HepG2 (cell line): ENCODE measurements around the gene CACNA1D. TPM values are rescaled to one million over a fixed set of nuclear protein-coding genes. Genes with fewer than 3 reads are reported as not detected.

Experiments
- ATAC-seq: fragments of 200-7000 bp; cut with Tn5 transposase; 3 replicates; pipeline ENCODE4 v1.9.1; 2020; ENCODE audit warnings: mild to moderate bottlenecking, moderate library complexity
- BruUV-seq: library from RNA; stranded (reverse); fragments of 400-500 nt; replicated peaks from 2 replicates; lab custom pipeline; 2021; lab: Mats Ljungman, UMichigan
- CTCF ChIA-PET: fragments of 300-600 bp; formaldehyde crosslinking; extraction: SDS; loops from one replicate; lab custom pipeline; 2021; ENCODE audit warnings: low total read pairs, inconsistent platforms, low intra/inter-chr PET ratio; lab: Yijun Ruan, JAX
- POLR2A ChIA-PET: fragments of 350-600 bp; sonication (Branson Sonifier 250); formaldehyde crosslinking; loops from one replicate; lab custom pipeline; 2020; ENCODE audit warnings: antibody characterized with exemption, inconsistent platforms; lab: Yijun Ruan, JAX
- DNase-seq: peaks from one replicate; pipeline ENCODE4 v3.0.0-alpha.2; 2015; ENCODE audit warnings: low spot score
- FAIRE-seq: peaks from 3 replicates; lab custom pipeline; 2011; peaks lifted over from hg19 to GRCh38; lab: Jason Lieb, UNC
- H2AFZ ChIP-seq: one replicate; pipeline ENCODE4 v1.6.1; 2011; ENCODE audit warnings: low read length, inconsistent platforms
- H3K27ac ChIP-seq: fragments of 300-600 bp; 3 replicates; pipeline ENCODE4 v1.8.0; 2011; ENCODE audit warnings: mixed run types, mild to moderate bottlenecking, mixed read lengths, low read length, inconsistent platforms; ENCODE audit not compliant: insufficient read depth; ENCODE audit errors: extremely low read length
- H3K27me3 ChIP-seq, 2 experiments: fragments of 200-600 bp in 1 of 2; 2 replicates in 1 of 2; 3 replicates in 1 of 2; pipeline versions ENCODE4 v1.6.0 to v1.8.0; 2011; ENCODE audit warnings: low read length in 2 of 2, mild to moderate bottlenecking in 2 of 2, moderate library complexity in 2 of 2, inconsistent platforms in 1 of 2; ENCODE audit not compliant: insufficient read depth in 2 of 2, control insufficient read depth in 1 of 2
- H3K36me3 ChIP-seq, 2 experiments: fragments of 200-600 bp in 1 of 2; replicated peaks in 1 of 2; 2 replicates in 1 of 2; 3 replicates in 1 of 2; pipeline versions ENCODE4 v1.5.1 to v1.8.0; 2011; ENCODE audit warnings: low read length in 2 of 2, inconsistent platforms in 1 of 2; ENCODE audit not compliant: insufficient read depth in 2 of 2, control insufficient read depth in 1 of 2
- H3K4me1 ChIP-seq: 2 replicates; pipeline ENCODE4 v1.5.1; 2012; ENCODE audit warnings: low read length, inconsistent platforms; ENCODE audit not compliant: insufficient read depth
- H3K4me2 ChIP-seq: 2 replicates; pipeline ENCODE4 v1.6.0; 2011; ENCODE audit warnings: low read depth, low read length, inconsistent platforms
- H3K4me3 ChIP-seq, 3 experiments: fragments of 200-600 bp in 1 of 3; sonication (generic), shearing (Covaris generic) in 1 of 3; replicated peaks in 1 of 3; 2 replicates each; pipeline ENCODE4 v1.5.1; 2011 to 2016; ENCODE audit warnings: low read length in 3 of 3, inconsistent platforms in 2 of 3, low read depth in 2 of 3, mild to moderate bottlenecking in 2 of 3, control low read depth in 1 of 3, mixed read lengths in 1 of 3; ENCODE audit not compliant: insufficient read depth in 1 of 3
- H3K79me2 ChIP-seq: one replicate; pipeline ENCODE4 v1.6.1; 2011; ENCODE audit warnings: low read length, inconsistent platforms; ENCODE audit not compliant: insufficient read depth
- H3K9ac ChIP-seq: 2 replicates; pipeline ENCODE4 v1.6.0; 2011; ENCODE audit warnings: mild to moderate bottlenecking, low read depth, low read length, inconsistent platforms; ENCODE audit not compliant: insufficient read depth
- H3K9me3 ChIP-seq: 2 replicates; pipeline ENCODE4 v1.5.1; 2012; ENCODE audit warnings: mild to moderate bottlenecking, low read length
- H4K20me1 ChIP-seq: 2 replicates; pipeline ENCODE4 v1.6.0; 2011; ENCODE audit warnings: inconsistent platforms, mild to moderate bottlenecking, low read length, moderate library complexity; ENCODE audit not compliant: insufficient read depth
- KMT2B ChIP-seq: IDR thresholded peaks from 2 replicates; pipeline ENCODE4 v1.6.1; 2016; ENCODE audit warnings: missing genetic modification reagents, missing compliant biosample characterization
- PAWR ChIP-seq: sonication (generic); formaldehyde crosslinking; IDR thresholded peaks from 2 replicates; pipeline ENCODE4 v1.4.0; 2020; ENCODE audit warnings: missing genetic modification reagents, mild to moderate bottlenecking, borderline replicate concordance
- SKIL ChIP-seq: sonication (generic); formaldehyde crosslinking; IDR thresholded peaks from 2 replicates; pipeline ENCODE4 v1.8.0; 2022; ENCODE audit warnings: missing genetic modification reagents, mild to moderate bottlenecking, moderate library complexity, borderline replicate concordance
- SNRNP70 ChIP-seq: fragments of 200-400 bp; formaldehyde crosslinking; IDR thresholded peaks from 2 replicates; pipeline ENCODE4 v1.6.1; 2017; ENCODE audit warnings: mild to moderate bottlenecking, low read depth, low read length, moderate library complexity
- SPEN ChIP-seq: sonication (generic); formaldehyde crosslinking; IDR thresholded peaks from 2 replicates; pipeline ENCODE4 v1.5.1; 2020; ENCODE audit warnings: low read depth, mild to moderate bottlenecking, missing genetic modification reagents
- SSRP1 ChIP-seq: IDR thresholded peaks from 2 replicates; pipeline ENCODE4 v1.6.1; 2016; ENCODE audit warnings: control low read depth
- SUZ12 ChIP-seq: fragments of 150-350 bp; IDR thresholded peaks from 2 replicates; pipeline ENCODE4 v1.6.1; 2014; ENCODE audit warnings: low read depth, low read length
- TRIM24 ChIP-seq: sonication (generic); formaldehyde crosslinking; IDR thresholded peaks from 2 replicates; pipeline ENCODE4 v1.8.0; 2022; ENCODE audit warnings: mild to moderate bottlenecking, missing genetic modification reagents
- U2AF1 ChIP-seq: fragments of 200-400 bp; formaldehyde crosslinking; optimal IDR thresholded peaks from 2 replicates; pipeline ENCODE3; 2017; ENCODE audit warnings: mild to moderate bottlenecking, low read depth, low read length
- ZNF160 ChIP-seq: sonication (generic); formaldehyde crosslinking; IDR thresholded peaks from 2 replicates; pipeline ENCODE4 v1.8.0; 2022; ENCODE audit warnings: mild to moderate bottlenecking, inconsistent platforms, missing genetic modification reagents
- ZNF274 ChIP-seq: sonication (generic); formaldehyde crosslinking; IDR thresholded peaks from 2 replicates; pipeline ENCODE4 v1.5.1; 2020; ENCODE audit warnings: mild to moderate bottlenecking, missing genetic modification reagents
- ZNF333 ChIP-seq: sonication (generic); formaldehyde crosslinking; IDR thresholded peaks from 2 replicates; pipeline ENCODE4 v1.4.0; 2020; ENCODE audit warnings: mild to moderate bottlenecking, missing genetic modification reagents, borderline replicate concordance
- ZNF564 ChIP-seq: sonication (generic); formaldehyde crosslinking; IDR thresholded peaks from 2 replicates; pipeline ENCODE4 v1.8.1; 2023; ENCODE audit warnings: mild to moderate bottlenecking, missing genetic modification reagents
- ZNF790 ChIP-seq: sonication (generic); formaldehyde crosslinking; IDR thresholded peaks from 2 replicates; pipeline ENCODE4 v1.8.0; 2022; ENCODE audit warnings: missing genetic modification reagents, mild to moderate bottlenecking, borderline replicate concordance
- WGBS: methylation state at CpG from one replicate; pipeline ENCODE4 v1.1.6; 2017; ENCODE audit warnings: low lambda C conversion rate; 5-methylcytosine and 5-hydroxymethylcytosine counted together
- in situ Hi-C: cut with HindIII; loops from 2 replicates; pipeline ENCODE4 v1.10.0; 2017; ENCODE audit warnings: low pct_unique_long_range_greater_than_20kb; ENCODE audit not compliant: extremely low pct_ligation_motif_present
- intact Hi-C: fragments of 100-400 bp; cut with micrococcal nuclease; formaldehyde crosslinking; loops from one replicate; pipeline ENCODE4 v1.10.0; 2022; ENCODE audit not compliant: unreplicated experiment
- polyA plus RNA-seq, 8 experiments: library from polyadenylated mRNA; depleted of rRNA in 3 of 8; stranded (reverse) in 7 of 8; unstranded in 1 of 8; fragments of >200 nt; fragmentation: Illumina TruSeq in 4 of 8; extraction: Trizol in 4 of 8; gene quantifications; 2 replicates each; pipeline versions ENCODE4 v1.2.1 to v1.2.3, GENCODE V29; 2011 to 2016; ENCODE audit warnings: low read depth in 4 of 8, missing spikeins in 1 of 8, mixed read lengths in 1 of 8; ENCODE audit not compliant: insufficient read depth in 1 of 8
- total RNA-seq, 5 experiments: library from RNA; depleted of rRNA; stranded (reverse); fragments of >200 nt; fragmentation: Illumina TruSeq; extraction: Trizol; gene quantifications; 2 replicates each; pipeline ENCODE4 v1.2.3, GENCODE V29; 2016; ENCODE audit warnings: low read depth in 1 of 5
- TF ChIP-seq, protein P1 (sequence below): sonication (generic); formaldehyde crosslinking; IDR thresholded peaks from 2 replicates; pipeline ENCODE4 v1.8.1; 2023; ENCODE audit warnings: mild to moderate bottlenecking, missing genetic modification reagents, borderline replicate concordance
- TF ChIP-seq, protein P2 (sequence below): sonication (generic); formaldehyde crosslinking; IDR thresholded peaks from 2 replicates; pipeline ENCODE4 v1.4.0; 2020; ENCODE audit warnings: mild to moderate bottlenecking, missing genetic modification reagents

Gene CACNA1D
- total and polyA plus RNA-seq, 2 of the 13 experiments (the other 11 are each of a cell fraction or from before 2014, with no cell fraction given), result 0.26 to 0.38 TPM

DNA sequence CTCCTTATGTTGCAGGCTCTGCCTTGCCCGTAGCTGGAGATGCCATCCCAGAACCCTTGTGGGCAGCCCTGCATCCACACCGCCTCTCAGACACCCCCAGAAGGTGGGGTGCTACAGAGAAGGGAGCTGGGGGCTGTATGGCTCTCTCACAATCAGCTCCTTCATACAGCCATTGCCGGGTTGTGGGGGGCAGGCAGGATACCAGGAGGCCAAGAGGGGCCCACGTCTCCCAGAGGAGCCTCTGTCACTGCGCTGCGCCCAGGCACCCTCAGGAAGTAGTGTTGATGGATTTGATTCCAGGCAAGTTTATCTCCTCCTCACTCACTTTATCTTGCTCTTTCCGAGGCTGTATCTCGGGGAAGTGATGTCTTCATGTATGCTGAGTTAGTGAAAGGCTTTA lies 180.2 kb downstream of the CACNA1D start:
- no peaks in the 10 kb centered on the region for H3K79me2 ChIP-seq
- DNase-seq (no peak), ATAC-seq (no peak), FAIRE-seq (no peak)
- no peaks in the 10 kb centered on the region for H3K27me3 ChIP-seq
- H3K4me2 ChIP-seq, result no peak overlapping the region
- ChIA-PET CTCF (no interaction called here), POLR2A (no interaction called here)
- in situ Hi-C loops, result no loop called here
- no peak overlapping the region for H3K27ac ChIP-seq
- H3K4me1 ChIP-seq, result no peaks in the 10 kb centered on the region
- no TSS peak for BruUV-seq
- no peak overlapping the region for H3K9ac ChIP-seq
- H2AFZ ChIP-seq, result no peak overlapping the region
- intact Hi-C loops, result no loop called here
- no peaks in the 10 kb centered on the region for H3K36me3 ChIP-seq
- no peaks in the 10 kb centered on the region for H4K20me1 ChIP-seq
- TF ChIP-seq, protein P1, sequence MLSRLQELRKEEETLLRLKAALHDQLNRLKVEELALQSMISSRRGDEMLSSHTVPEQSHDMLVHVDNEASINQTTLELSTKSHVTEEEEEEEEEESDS (CRISPR knock-in tag), result no peak
- TF ChIP-seq SSRP1 (CRISPR knock-in tag) (no peak), SPEN (CRISPR knock-in tag) (no peak), PAWR (no peak), U2AF1 (no peak), ZNF564 (no peak), TRIM24 (CRISPR knock-in tag) (no peak), ZNF333 (no peak), KMT2B (CRISPR knock-in tag) (no peak), ZNF274 (no peak), SUZ12 (no peak), ZNF160 (no peak), SNRNP70 (no peak), ZNF790 (no peak), SKIL (no peak)
- TF ChIP-seq, protein P2, sequence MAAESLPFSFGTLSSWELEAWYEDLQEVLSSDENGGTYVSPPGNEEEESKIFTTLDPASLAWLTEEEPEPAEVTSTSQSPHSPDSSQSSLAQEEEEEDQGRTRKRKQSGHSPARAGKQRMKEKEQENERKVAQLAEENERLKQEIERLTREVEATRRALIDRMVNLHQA (CRISPR knock-in tag), result no peak
- 44% methylated on average over 7 of the region's 8 CpGs for WGBS
- H3K4me3 ChIP-seq, result no peak overlapping the region
- no peaks in the 10 kb centered on the region for H3K9me3 ChIP-seq
